ENCODE results near the gene PPP3CA. TPM values are rescaled to one million over a fixed set of nuclear protein-coding genes. Genes with fewer than 3 reads are reported as not detected.
A peak's percentile ranks its signal among the peaks of the same experiment; 100 is the strongest.

PPP3CA gene
- total RNA-seq, 2 donors from 2014 or later: 22.0 to 25.7 TPM

DNA sequence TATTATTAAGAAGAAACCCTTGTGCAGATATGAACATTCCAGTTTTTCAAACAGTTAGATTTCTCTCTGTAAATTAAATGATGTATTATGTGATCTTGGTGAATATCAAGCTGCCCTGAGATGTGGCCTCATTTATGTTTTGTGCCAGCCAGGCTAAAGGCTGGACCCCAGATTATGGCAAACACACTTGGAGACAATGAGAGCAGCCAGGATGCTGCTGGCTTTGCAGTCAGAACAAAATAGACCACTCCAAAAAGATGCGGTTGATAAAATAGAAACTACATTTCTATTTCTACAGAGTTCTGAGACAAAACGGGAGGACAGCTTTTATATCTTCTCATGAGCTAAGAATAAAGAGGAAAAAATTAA is 296.5 kb downstream of the PPP3CA start:
- intact Hi-C loops (cut with DNase I): no loop called here
- no peak for DNase-seq
- no peak for ATAC-seq

DNA sequence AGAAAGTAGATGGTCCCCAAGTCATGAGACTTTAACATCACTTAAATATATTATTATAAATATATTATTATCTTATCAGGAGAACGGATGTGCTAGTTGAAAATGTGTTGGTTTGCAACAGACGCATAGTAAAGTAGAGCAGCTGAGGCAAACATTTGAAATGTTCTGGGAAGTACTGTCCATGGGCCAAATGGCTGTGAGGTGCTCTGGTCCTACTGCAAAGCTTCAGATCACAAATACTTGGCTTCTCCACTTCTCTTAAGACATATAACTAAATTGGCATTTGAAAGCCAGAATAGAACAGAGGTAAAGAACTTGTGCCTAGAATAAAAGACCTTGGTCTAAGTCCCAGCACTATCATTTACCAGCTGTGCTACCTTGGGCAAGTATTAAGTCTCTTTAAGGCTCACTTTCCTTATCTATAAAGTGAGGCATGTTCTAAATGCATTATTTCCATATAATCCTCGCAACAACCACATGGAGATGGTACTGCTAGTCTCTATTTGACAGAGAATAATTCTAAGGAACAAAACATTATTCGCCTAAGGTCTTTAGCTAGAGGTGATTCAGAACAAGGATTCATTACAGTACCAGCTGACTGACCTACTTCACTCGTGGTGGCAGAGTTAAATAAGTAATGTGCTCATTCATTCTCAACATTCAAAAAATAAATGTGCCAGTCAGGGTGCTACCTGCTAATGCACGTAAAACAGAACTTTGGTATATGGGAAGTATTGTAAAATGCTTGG is 297.1 kb downstream of the PPP3CA start:
- DNase-seq (no peak), ATAC-seq (no peak)
- intact Hi-C loops (cut with DNase I): no loop called here

DNA sequence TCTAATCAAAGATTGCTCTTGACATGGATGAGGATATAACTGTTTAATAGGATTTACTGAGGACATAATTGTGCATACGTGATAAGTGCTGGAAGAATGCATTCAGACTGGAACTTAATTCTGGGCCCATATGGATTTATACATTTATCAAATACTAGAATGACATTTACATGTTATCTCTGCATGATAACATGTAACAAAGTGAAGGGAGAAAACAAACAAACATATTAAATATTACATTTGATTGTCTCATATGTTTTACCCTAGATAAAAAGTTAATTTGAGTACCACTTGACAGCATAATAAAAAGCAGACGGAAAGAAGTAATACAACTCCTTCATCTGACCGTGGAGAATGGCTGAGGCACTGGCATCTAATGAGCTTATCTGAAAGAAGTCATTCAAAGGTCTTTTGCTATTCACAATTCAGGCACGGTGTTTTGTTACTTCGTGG is 297.8 kb downstream of the PPP3CA start:
- ATAC-seq (no peak), DNase-seq (no peak)
- intact Hi-C loops (cut with DNase I): no loop called here

DNA sequence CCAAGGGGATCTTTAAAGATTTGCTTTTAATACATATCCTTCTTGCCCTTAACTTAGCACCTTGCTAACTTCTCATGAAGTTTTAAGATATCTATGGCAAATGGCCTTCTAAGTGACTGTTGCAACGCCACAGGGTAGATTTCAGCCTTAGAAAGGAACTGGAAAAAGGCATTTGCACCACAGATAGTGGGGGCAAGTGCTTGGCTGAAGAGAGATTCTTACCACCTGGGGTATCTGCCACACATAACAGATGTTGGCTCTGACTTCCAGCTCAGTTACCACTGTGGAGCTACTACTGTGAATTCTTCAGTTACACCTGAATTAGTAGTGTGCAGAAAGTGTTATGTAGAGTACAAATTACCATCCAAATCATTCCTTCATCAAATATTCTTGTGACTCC is 302.6 kb downstream of the PPP3CA start:
- no peak for ATAC-seq
- no peak for DNase-seq
- intact Hi-C loops (cut with DNase I): no loop called here

DNA sequence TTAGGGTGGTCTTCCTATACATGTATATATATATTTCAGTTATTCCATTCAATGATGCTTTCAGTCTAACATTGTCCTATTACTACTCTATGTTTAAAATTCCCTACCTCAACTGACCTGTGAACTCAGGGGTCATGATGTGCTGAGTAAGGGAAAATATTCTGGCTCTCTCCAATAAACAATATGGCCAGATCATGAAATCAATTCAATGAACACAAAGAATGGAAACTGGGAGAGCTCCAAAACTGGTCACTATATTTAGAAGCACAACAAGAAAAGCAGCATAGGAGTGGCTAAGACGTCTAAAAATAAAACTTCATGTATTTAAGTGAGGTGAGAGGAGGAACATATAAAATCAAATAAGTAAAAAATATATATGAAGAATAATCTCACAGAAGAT is 304.5 kb downstream of the PPP3CA start:
- no peak for DNase-seq
- intact Hi-C loops (cut with DNase I): no loop called here
- no peak for ATAC-seq

DNA sequence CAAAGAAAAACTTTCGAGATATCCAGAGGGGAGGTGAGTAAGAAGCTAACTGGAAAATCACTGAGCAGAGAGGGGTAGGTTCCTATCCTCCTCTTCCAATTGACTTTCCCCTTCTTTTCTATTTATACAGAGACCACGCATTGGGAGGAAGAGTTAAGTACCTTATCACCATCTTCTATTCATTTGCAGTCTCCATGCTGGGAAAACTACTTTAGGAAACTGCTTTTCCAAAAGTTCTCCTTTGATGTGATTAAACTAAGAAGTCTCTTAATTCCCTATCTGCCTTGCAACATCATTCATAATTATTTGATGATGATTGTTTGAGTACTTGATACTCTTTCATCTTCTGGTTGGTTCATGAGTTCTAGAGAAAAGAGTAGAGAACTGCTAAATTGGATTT is 306.6 kb downstream of the PPP3CA start:
- intact Hi-C loops (cut with DNase I): no loop called here
- ATAC-seq: no peak
- DNase-seq: no peak

DNA sequence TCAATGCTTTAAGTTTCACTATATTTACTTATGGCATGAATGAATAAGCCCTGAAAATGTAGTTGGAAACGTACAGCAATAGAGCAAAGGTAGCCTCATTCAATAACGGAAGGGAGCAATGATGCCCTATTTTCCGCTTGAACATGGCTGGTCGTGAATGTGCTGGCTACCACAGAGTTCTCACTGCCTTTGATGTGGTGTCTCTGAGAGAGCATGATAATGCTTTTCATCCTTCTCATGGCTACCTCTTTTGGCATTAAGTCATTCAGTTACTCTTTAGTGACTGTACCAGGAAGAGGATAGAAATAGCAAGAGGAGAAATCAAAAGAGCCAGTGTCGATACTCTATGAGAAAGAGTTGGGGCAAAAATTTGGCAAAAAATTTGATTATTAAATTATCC is 308.0 kb downstream of the PPP3CA start:
- DNase-seq: no peak
- intact Hi-C loops (cut with DNase I): no loop called here
- ATAC-seq: no peak

DNA sequence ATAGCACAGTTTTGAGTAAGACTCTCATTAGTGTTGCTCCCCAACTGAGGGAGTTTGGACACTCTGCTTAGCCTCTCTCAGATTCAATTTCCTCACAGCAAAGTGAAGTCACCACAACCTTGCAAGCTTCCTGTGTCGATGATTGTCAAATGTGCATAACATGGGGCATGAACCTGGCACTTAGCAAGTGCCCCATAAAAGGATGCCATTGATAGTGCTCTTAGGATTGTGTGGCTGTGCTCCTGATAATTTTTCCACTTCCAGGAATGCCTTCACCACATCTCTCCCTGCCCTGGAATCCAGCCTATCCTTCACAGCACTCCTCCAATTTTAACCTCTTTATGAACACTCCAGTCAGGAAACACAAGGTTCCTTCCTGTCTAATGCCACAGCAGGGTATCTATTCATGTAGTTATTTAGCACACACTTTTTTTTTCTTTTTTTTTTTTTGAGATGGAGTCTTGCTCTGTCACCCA is 309.4 kb downstream of the PPP3CA start:
- DNase-seq (no peak), ATAC-seq (peak in 1 of 2 donors; percentile 53)
- intact Hi-C loops (cut with DNase I): no loop called here

DNA sequence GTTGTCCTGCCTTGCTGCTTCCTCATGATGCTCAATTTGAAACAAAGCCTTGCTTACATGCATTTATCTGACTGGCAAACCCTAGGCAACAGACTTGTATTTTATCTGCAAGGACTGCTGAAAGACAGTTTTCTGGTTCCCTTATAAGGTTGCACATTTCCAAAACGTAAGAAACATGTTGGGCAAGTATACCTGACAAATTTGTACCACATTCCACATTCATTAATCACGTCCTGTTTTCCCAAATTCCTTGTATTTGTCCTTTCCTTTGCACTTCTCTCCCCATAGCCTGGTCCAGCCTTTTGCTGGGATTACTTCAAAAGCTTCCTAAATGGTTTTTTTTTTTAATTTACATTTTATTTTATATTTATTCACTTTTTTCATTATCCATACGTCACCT is 310.1 kb downstream of the PPP3CA start:
- intact Hi-C loops (cut with DNase I): no loop called here
- DNase-seq: no peak
- no peak for ATAC-seq

DNA sequence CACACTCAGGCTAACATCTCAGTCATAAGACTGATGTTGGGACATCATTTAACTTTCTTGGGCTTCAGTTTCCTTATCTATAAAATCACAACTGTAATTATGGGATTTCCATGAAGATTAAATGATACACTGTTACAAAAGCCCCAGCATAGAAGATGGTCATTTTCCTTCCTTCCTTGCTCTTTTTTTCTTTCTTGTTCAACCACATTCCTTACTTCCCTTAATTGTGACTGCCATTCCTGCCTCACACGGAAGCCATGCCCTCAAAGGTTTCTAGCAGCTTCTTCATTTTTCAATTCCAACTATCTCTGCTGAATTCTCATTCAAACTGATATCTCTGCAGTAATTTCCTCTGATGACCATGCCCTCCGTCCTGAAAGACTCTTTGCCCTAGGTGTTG is 311.8 kb downstream of the PPP3CA start:
- intact Hi-C loops (cut with DNase I): no loop called here
- DNase-seq (no peak), ATAC-seq (no peak)

DNA sequence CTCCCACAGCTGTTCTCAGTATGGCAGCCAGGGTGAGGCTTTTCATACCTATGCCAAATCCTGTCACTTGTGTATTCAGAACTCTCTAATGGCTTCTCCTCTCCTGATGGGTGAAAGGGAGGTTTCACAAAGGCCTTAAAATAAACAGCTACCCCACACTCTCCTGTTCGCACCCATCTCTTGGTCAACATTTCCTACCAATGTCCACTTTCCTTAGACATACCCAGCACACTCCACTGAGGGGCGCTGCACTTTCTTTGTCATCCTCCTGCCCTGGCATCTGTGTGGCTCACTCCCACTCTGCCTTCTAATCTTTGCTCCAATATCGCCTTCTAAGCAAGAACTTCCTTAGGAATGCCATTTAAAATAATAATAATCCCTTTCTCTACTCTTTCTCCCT is 313.3 kb downstream of the PPP3CA start:
- DNase-seq: no peak

DNA sequence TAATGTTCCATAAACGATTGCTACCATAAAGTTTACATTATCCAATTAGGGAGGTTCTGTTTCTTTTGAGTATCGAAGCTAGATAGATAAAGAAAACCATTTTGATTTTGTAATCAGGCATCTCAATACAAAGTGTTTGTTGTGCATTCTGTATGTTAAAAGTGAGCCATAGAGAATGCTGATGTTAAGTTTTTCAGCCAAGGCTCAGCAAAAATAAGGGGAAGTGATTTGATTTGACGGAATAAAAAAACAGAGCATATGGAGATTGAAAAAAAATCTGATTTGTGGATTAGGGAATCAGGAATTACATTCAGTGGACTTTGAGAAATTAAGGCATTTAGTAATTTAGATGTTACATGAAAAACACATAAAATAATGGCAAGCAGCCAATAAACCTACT is 314.8 kb downstream of the PPP3CA start:
- no peak for DNase-seq
- ATAC-seq: no peak
- intact Hi-C loops (cut with DNase I): no loop called here

More for the DNA sequence above, 313.3 kb downstream of the PPP3CA start:
- ATAC-seq: no peak
- intact Hi-C loops (cut with DNase I): no loop called here

DNA sequence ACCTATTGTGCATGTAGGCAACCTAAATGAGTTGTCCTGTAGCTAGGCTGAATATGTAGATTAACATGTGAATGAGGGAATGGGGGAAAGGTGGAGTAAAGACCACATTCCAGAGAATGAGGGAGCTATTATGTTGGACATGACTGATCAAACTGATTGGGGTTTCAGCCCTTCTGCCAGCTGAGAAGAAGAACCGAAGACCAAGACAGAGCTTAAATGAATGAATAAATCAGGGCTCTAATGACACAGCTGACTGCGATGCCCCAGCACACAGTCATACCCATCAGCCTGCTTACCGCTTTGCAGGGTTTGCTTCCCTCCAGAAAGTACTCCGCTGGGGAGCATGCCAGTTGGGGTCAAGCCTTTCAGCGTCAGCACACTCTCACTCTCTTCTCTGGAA is 315.4 kb downstream of the PPP3CA start:
- DNase-seq (no peak), ATAC-seq (no peak)
- intact Hi-C loops (cut with DNase I): no loop called here

DNA sequence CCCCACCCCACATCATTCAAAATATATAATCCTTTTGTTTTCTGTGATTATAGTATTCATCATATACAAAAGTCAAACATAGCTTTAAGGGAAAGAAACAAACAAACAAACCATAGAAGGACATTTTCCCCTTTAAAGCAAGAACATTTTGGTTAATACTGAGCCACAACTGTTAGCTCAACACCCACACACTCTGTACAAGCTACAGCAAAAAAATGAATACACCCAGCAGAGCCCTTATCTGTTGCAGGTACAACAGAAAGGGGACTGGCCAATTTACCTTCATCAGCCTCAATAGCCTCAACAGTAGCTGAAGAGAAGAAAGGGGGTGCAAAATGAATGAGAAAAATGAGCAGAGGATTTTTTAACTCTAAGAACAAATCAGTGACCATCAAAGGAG is 318.4 kb downstream of the PPP3CA start:
- DNase-seq (no peak), ATAC-seq (no peak)
- intact Hi-C loops (cut with DNase I): no loop called here

DNA sequence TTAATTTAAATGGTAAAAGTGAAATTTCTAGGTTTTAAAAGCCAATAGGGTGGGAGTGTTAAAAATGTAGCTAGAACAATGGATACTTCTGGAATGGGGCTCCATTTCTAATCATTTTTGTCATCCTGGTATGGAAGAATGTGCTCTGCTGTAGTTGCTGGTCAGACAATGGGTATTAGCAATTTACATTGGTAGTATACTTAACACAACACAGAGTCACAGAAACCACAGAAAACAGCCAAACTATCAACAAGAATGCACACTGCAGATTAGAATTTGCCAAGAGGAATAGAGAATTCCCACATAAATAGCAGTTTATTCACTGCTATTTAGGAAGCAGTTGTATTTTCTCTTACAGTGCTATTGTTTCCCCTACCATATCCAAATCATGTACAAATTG is 319.6 kb downstream of the PPP3CA start:
- no peak for DNase-seq
- no peak for ATAC-seq
- intact Hi-C loops (cut with DNase I): no loop called here

DNA sequence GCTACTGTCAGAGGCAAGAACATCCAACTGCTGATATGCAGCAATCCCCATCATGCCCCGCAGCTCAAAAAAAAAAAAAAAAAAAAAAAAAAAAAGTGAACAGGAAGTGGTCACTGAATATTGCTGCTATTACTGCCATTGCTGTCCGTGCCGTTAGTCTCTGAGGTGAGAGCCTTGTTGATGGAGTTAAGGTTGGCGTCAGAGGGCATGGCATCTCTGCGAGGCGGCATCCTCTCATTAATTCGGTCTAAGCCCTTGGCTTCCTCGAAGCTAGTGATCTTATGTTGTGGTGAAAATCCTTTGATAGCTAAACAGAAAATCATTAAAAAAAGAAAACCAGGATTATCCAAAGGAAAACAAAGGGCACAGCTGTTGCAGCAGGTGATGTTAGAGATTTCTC is 321.6 kb downstream of the PPP3CA start:
- ATAC-seq (no peak), DNase-seq (no peak)
- intact Hi-C loops (cut with DNase I): no loop called here

DNA sequence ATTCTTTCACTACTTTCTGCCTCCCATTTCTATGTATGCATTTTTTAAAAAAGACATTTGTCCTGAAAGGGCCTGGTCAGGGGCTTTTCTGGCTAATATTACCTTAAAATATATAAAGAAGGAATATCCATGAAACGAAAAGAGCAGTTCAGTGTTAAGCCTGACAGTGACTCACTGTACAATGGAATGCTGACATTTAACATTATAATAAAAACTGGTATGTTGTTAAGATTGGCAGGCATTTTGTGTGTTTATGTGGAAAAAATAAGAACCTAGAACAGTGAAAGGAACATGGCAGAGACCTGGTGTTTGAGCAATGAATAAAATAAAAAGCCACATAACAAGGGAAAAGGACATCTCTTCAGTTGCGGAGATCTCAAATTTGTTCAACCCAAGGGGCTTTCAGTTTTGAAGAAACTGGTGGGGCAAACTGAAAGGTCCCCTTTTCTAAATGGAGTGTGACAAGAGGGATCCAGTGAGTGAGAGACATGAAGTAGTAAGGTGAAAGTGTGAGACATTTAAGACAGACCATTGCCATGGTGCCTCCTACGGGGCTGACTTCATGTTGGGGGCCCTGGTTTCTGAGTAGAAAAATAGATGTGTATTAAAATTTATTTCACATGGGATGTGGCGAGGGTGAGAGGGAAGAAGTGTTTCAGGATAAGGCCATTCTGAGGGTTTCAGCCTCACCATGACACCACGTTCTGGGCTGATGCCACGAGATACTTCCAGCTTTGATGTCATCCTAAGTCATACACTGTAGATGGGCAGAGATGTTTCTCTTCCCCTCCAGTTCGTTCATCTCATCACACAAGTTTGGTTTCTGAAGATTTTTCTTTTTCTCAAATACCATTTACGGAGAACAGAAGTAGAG is 324.9 kb downstream of the PPP3CA start:
- DNase-seq: no peak
- intact Hi-C loops (cut with DNase I): no loop called here
- ATAC-seq: no peak

DNA sequence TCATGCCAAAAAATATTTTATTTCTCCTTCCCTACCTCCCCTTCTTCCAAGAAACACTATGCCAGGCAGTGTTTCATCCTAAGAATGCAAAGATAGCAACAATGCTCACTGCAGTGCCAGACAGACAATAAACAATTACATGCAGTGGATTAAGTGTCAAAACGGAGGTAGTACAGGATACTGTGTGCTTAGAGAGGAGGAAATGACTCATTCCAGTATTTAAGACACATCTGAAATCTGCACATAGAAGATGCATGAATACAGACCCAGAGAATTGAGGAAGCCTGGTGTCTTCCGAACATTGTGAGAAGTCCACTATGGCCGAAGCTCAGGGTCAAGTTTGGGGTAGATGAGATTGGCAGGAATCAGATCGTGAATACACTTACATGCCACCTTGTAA is 326.4 kb downstream of the PPP3CA start:
- DNase-seq (no peak), ATAC-seq (peak; percentile 65 to 67)
- intact Hi-C loops (cut with DNase I): no loop called here

DNA sequence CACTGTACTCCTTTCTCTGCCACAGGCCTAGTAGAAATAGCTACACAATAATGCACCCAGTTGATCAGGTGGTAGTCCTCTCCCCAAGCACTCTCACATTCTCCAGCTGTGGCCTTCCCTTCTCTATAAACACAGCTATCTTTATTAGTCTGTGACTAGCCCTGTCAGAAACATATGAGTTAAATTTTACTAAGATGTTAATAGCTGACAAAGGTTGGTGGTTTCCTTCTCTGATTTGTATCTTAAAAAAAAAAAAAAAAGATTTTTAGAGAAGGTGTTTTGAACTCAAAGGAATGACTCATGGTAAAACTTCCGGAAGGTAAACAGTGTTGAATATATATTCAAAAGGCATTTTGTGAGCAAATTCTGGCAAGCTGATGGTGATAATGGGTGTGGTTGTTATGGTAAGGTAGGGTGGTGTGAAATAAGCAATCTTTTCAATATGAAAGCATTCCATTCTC is 327.4 kb downstream of the PPP3CA start:
- peak in 1 of 2 donors; percentile 72 for ATAC-seq
- no peak for DNase-seq
- intact Hi-C loops (cut with DNase I): no loop called here

DNA sequence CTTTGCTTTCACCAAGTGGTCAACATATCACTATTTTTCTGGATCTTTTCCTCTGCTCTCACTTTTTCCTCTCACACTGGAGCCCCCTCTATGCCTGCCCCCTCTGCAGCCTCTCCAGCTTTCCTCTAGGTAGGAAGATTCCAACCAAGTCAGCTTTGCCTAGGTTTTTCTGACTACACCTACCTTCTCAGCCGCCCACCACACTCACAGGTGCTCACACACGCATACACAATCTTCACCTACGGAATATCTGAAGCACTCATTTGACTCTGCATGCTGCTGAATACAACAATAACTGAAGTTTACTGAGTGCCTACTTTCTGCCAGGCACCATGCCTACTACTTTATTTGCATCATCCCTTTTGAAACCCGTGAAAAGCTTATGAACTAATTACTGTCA is 328.0 kb downstream of the PPP3CA start:
- DNase-seq: no peak
- no peak for ATAC-seq
- intact Hi-C loops (cut with DNase I): no loop called here

DNA sequence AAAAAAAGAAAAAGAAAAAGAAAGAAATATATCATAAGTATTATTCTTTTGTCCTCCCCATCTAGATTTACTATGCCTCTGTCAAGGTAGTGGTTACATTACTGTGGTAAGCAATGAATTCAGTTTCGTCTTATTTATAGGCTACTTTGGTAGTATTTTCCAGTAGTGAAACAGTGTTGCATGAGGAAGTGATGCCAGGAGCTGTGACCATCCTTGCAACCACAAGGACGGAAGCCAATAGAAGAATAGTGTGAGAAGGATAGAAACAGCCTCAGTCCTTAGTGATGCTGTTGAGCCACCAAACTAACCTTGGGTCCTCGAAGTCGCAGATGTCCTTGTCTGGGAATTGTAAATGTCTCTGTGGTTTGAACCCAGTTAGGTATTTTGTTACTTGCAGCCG is 328.5 kb downstream of the PPP3CA start:
- intact Hi-C loops (cut with DNase I): no loop called here
- no peak for ATAC-seq
- no peak for DNase-seq

All from left cardiac atrium (tissue), 4 donors.